Transverse colon (tissue), 4 donors: ENCODE measurements around the gene HS1BP3. TPM values are rescaled to one million over a fixed set of nuclear protein-coding genes. Genes with fewer than 3 reads are reported as not detected.

Experiments
- DNase-seq: peaks from one replicate; pipeline ENCODE4 v3.0.0-alpha.2; 2019
- H3K27ac ChIP-seq, 4 donors: fragments of 200-600 bp; sonication (generic); 2 replicates each; pipeline ENCODE4 v1.5.1; 2016 to 2018; ENCODE audit warnings: inconsistent platforms in 4 of 4
- H3K27me3 ChIP-seq: fragments of 200-600 bp; sonication (generic); 2 replicates; pipeline ENCODE4 v1.5.1; 2017; ENCODE audit warnings: inconsistent platforms
- H3K36me3 ChIP-seq, 4 donors: fragments of 200-600 bp; sonication (generic); 2 replicates each; pipeline ENCODE4 v1.5.1; 2017 to 2019; ENCODE audit warnings: inconsistent platforms in 4 of 4
- H3K4me1 ChIP-seq, 4 donors: fragments of 200-600 bp; sonication (generic); 2 replicates each; pipeline ENCODE4 v1.5.1; 2017 to 2020; ENCODE audit warnings: inconsistent platforms in 4 of 4
- H3K4me3 ChIP-seq, 4 donors: fragments of 200-600 bp; sonication (generic); 1 replicate in 1 of 4; 2 replicates in 3 of 4; pipeline versions ENCODE4 v1.5.1 to v1.6.1; 2017 to 2019; ENCODE audit warnings: inconsistent platforms in 4 of 4
- H3K9me3 ChIP-seq, 2 donors: fragments of 200-600 bp; sonication (generic); 2 replicates each; pipeline ENCODE4 v1.5.1; 2017 to 2019; ENCODE audit warnings: inconsistent platforms in 2 of 2
- CTCF ChIP-seq, 5 experiments: fragments of 200-600 bp in 3 of 5; fragments of 450-650 bp in 2 of 5; sonication (generic) in 3 of 5; IDR thresholded peaks; 1 replicate in 2 of 5; 2 replicates in 3 of 5; pipeline ENCODE4 v1.5.1; 2016 to 2017; ENCODE audit warnings: antibody characterized with exemption in 5 of 5, inconsistent platforms in 3 of 5, mild to moderate bottlenecking in 2 of 5, moderate library complexity in 1 of 5
- EP300 ChIP-seq: sonication (generic); formaldehyde crosslinking; IDR thresholded peaks from one replicate; pipeline ENCODE4 v1.6.1; 2017; ENCODE audit warnings: antibody characterized with exemption, low read depth
- POLR2A ChIP-seq: fragments of 450-650 bp; IDR thresholded peaks from one replicate; pipeline ENCODE4 v1.6.1; 2016; ENCODE audit warnings: antibody characterized with exemption, mild to moderate bottlenecking, moderate library complexity
- POLR2AphosphoS5 ChIP-seq, 3 donors: sonication (generic); formaldehyde crosslinking; IDR thresholded peaks; one replicate each; pipeline ENCODE4 v1.6.1; 2016; ENCODE audit warnings: antibody characterized with exemption in 3 of 3
- WGBS, 2 donors: methylation state at CpG; one replicate each; pipeline ENCODE4 v1.1.5; 2018; ENCODE audit warnings: low coverage in 1 of 2; 5-methylcytosine and 5-hydroxymethylcytosine counted together
- in situ Hi-C, 4 donors: fragments of 200-750 bp; cut with MboI; loops; one replicate each; pipeline versions ENCODE4 v1.15.0 to v1.15.1; 2017; ENCODE audit warnings: low sequenced_read_pairs in 3 of 4, low pct_ligation_motif_present in 1 of 4, low pct_unique_long_range_greater_than_20kb in 1 of 4
- intact Hi-C: fragments of 100-400 bp; cut with DNase I; formaldehyde crosslinking; loops from one replicate; pipeline ENCODE4 v1.15.1; 2023; ENCODE audit warnings: low total_unique reads
- total RNA-seq, 4 donors: library from RNA; depleted of rRNA; stranded (reverse); fragments of >200 nt; gene quantifications; one replicate each; pipeline ENCODE4 v1.1.0, GENCODE V29; 2016

HS1BP3 gene
- total RNA-seq, 4 donors from 2014 or later, result 29.5 to 44.2 (median 33.1) TPM

- H3K9me3 ChIP-seq, result no peaks in the 10 kb centered on the region
- in situ Hi-C loops, result no loop called here
- H3K36me3 ChIP-seq, result peaks cover 0 to 34% (median 3%) of the 10 kb centered on the region in 4 donors
- H3K4me3 ChIP-seq, result no peak overlapping the region
- peaks cover 14 to 30% (median 24%) of the 10 kb centered on the region in 4 donors for H3K4me1 ChIP-seq
- H3K27me3 ChIP-seq, result no peaks in the 10 kb centered on the region
- intact Hi-C loops, result no loop called here
- DNase-seq, result peak; percentile 6
- TF ChIP-seq POLR2A (no peak), CTCF (IDR thresholded peaks at IDR 0.05) (no peak), POLR2AphosphoS5 (IDR thresholded peaks at IDR 0.05) (no peak), EP300 (no peak)
- no peak overlapping the region for H3K27ac ChIP-seq
- 82% methylated on average over 10 of the region's 10 CpGs; no CpG with 5 or more reads in 1 of the 2 donors for WGBS, 2 donors
These were observed 28.2 kb downstream of the HS1BP3 start for GRCh38 chr2:20622731-20623130.

GRCh38 chr2:20622296-20622686 is 28.6 kb downstream of the HS1BP3 start:
- in situ Hi-C loops, result no loop called here
- no peak overlapping the region for H3K4me3 ChIP-seq

GRCh38 chr2:20621366-20622295 is 29.3 kb downstream of the HS1BP3 start:
- WGBS, 2 donors, result 77% methylated on average over 12 of the region's 12 CpGs; no CpG with 5 or more reads in 1 of the 2 donors
- intact Hi-C loops, result no loop called here
- Histone ChIP-seq H3K36me3 (peaks cover 0 to 34% (median 3%) of the 10 kb centered on the region in 4 donors), H3K4me3 (no peak overlapping the region), H3K27me3 (no peaks in the 10 kb centered on the region), H3K27ac (peak overlapping the region; percentile 90 to 91 (median 90)), H3K4me1 (peaks cover 25 to 41% (median 35%) of the 10 kb centered on the region in 4 donors), H3K9me3 (no peaks in the 10 kb centered on the region)
- in situ Hi-C loops, result no loop called here
- no peak for TF ChIP-seq EP300
- DNase-seq, result peak; percentile 4

More at GRCh38 chr2:20622296-20622686, 28.6 kb downstream of the HS1BP3 start:
- WGBS, 2 donors, result 93% methylated on average over 11 of the region's 11 CpGs; no CpG with 5 or more reads in 1 of the 2 donors
- intact Hi-C loops, result no loop called here
- peaks cover 19 to 35% (median 28%) of the 10 kb centered on the region in 4 donors for H3K4me1 ChIP-seq
- DNase-seq, result peak; percentile 2
- TF ChIP-seq CTCF (IDR thresholded peaks at IDR 0.05) (no peak), EP300 (no peak), POLR2A (no peak), POLR2AphosphoS5 (IDR thresholded peaks at IDR 0.05) (no peak)
- peak overlapping the region in 1 of 4 donors; percentile 91 for H3K27ac ChIP-seq
- H3K9me3 ChIP-seq, result no peaks in the 10 kb centered on the region
- no peaks in the 10 kb centered on the region for H3K27me3 ChIP-seq
- H3K36me3 ChIP-seq, result peaks cover 0 to 34% (median 3%) of the 10 kb centered on the region in 4 donors

- Histone ChIP-seq H3K4me1 (peaks cover 32 to 49% (median 42%) of the 10 kb centered on the region in 4 donors), H3K27me3 (no peaks in the 10 kb centered on the region), H3K9me3 (no peaks in the 10 kb centered on the region), H3K4me3 (no peak overlapping the region), H3K36me3 (peaks cover 0 to 34% (median 3%) of the 10 kb centered on the region in 4 donors), H3K27ac (peak overlapping the region; percentile 90 to 91 (median 90))
- WGBS, 2 donors, result 96% methylated on average over 4 of the region's 4 CpGs; no CpG with 5 or more reads in 1 of the 2 donors
- intact Hi-C loops (loop anchor here (1.0 kb wide), 1 partner anchor 37 kb away; no protein-coding TSS in a partner anchor), in situ Hi-C loops (no loop called here)
- no peak for TF ChIP-seq POLR2AphosphoS5 (IDR thresholded peaks at IDR 0.05)
- TF ChIP-seq CTCF (IDR thresholded peaks at IDR 0.05), result no peak
- TF ChIP-seq EP300, result no peak
- no peak for TF ChIP-seq POLR2A
- DNase-seq, result peak; percentile 7
These were observed 30.1 kb downstream of the HS1BP3 start for GRCh38 chr2:20620696-20621365.
